Ovary (tissue), 3 donors: ENCODE measurements around the gene CATSPER1.

Source experiments
- CTCF ChIP-seq, 3 donors: fragments of 450-650 bp in 2 of 3; fragments of 200-600 bp in 1 of 3; IDR thresholded peaks; one replicate each; pipeline versions ENCODE4 v1.5.1 to v1.8.0; 2016 to 2022; ENCODE audit warnings: antibody characterized with exemption in 3 of 3, mild to moderate bottlenecking in 1 of 3
- POLR2A ChIP-seq: fragments of 450-650 bp; IDR thresholded peaks from one replicate; pipeline ENCODE4 v1.6.1; 2017; ENCODE audit warnings: antibody characterized with exemption, mild to moderate bottlenecking, moderate library complexity
- donor health status: DM: no; HTN: no; CAD: no.

DNA sequence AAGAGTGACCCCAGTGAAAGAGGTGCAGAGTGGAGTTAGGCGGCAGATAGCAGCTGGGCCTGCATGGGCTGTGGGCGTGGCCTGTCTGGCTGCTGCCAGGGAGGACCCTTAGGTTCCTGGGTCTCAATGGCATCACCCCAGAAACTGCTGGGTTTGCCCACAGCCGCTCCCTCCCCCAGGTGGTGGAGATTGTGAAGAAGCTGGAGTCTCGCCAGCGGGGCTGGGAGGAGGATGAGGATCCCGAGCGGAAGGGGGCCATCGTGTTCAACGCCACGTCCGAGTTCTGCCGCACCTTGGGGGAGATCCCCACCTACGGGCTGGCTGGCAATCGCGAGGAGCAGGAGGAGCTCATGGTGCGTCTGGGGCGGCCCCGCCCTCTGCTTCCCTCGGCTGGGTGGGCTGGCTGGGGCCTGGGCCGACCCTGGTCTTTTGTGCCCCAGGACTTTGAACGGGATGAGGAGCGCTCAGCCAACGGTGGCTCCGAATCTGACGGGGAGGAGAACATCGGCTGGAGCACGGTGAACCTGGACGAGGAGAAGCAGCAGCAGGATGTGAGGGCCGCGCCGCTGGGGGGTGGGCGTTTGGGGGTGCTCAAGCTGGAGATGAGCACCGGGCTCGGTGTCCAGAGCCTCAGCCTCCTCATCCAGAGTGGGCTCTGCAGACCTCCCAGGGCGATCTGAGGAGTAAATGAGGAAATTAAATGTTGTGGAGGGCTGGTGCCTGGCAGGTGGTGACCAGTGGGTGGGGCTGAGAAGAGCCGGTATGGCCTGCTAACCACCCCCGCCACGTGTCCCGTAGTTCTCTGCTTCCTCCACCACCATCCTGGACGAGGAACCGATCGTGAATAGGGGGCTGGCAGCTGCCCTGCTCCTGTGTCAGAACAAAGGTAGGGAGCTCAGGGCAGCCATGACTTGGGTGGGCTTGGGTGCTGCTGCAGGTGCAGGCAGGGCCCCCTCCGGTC, 49.8 kb downstream of the CATSPER1 start:
- no peak for TF ChIP-seq CTCF (IDR thresholded peaks at IDR 0.05)
- TF ChIP-seq POLR2A = no peak
